Prostate gland (tissue), 2 donors: ENCODE data around the gene SIGLEC11. TPM values are rescaled to one million over a fixed set of nuclear protein-coding genes. Genes with fewer than 3 reads are reported as not detected.
"Not testable (repeated sequence)": the region's sequence is repeated elsewhere in the genome, so short reads cannot be mapped to it uniquely, and the experiment has no call there.

Experiments
- DNase-seq: peaks from one replicate; pipeline ENCODE4 v3.0.0-alpha.2; 2019; ENCODE audit warnings: low spot score
- H3K27ac ChIP-seq, 2 donors: fragments of 200-600 bp; sonication (generic); 2 replicates each; pipeline ENCODE4 v1.5.1; 2017 to 2019
- H3K27me3 ChIP-seq: fragments of 200-600 bp; sonication (generic); replicated peaks from 2 replicates; pipeline ENCODE4 v1.5.1; 2019; ENCODE audit not compliant: insufficient read depth
- H3K36me3 ChIP-seq, 2 donors: fragments of 200-600 bp; sonication (generic); 1 replicate in 1 of 2; 2 replicates in 1 of 2; pipeline versions ENCODE4 v1.5.1 to v1.8.1; 2017 to 2019
- H3K4me1 ChIP-seq: fragments of 200-600 bp; sonication (generic); replicated peaks from 2 replicates; pipeline ENCODE4 v1.5.1; 2019
- H3K4me3 ChIP-seq, 2 donors: fragments of 200-600 bp; sonication (generic); 2 replicates each; pipeline ENCODE4 v1.5.1; 2017 to 2019
- H3K9me3 ChIP-seq: fragments of 200-600 bp; sonication (generic); 2 replicates; pipeline ENCODE4 v1.5.1; 2017
- CTCF ChIP-seq, 4 experiments: fragments of 200-600 bp in 2 of 4; fragments of 450-650 bp in 2 of 4; sonication (generic) in 2 of 4; IDR thresholded peaks; 1 replicate in 3 of 4; 2 replicates in 1 of 4; pipeline ENCODE4 v1.5.1; 2016 to 2019; ENCODE audit warnings: antibody characterized with exemption in 4 of 4, mild to moderate bottlenecking in 2 of 4, moderate library complexity in 2 of 4
- POLR2A ChIP-seq: fragments of 450-650 bp; IDR thresholded peaks from one replicate; pipeline ENCODE4 v1.6.1; 2016; ENCODE audit warnings: antibody characterized with exemption, mild to moderate bottlenecking
- POLR2AphosphoS5 ChIP-seq: sonication (generic); formaldehyde crosslinking; IDR thresholded peaks from one replicate; pipeline ENCODE4 v1.6.1; 2017; ENCODE audit warnings: antibody characterized with exemption
- WGBS: methylation state at CpG from one replicate; pipeline ENCODE4 v1.1.5; 2018; 5-methylcytosine and 5-hydroxymethylcytosine counted together
- intact Hi-C: fragments of 100-400 bp; cut with DNase I; formaldehyde crosslinking; loops from one replicate; pipeline ENCODE4 v1.14.2; 2022
- total RNA-seq, 2 donors: library from RNA; depleted of rRNA; stranded (reverse); fragments of >200 nt; gene quantifications; one replicate each; pipeline ENCODE4 v1.1.0, GENCODE V29; 2016

Gene SIGLEC11
- total RNA-seq, 2 donors from 2014 or later: 0.68 to 1.0 TPM

- Histone ChIP-seq H3K4me3 (no peak overlapping the region), H3K9me3 (no peaks in the 10 kb centered on the region), H3K36me3 (no peaks in the 10 kb centered on the region), H3K27ac (no peak overlapping the region), H3K4me1 (peaks cover 12% of the 10 kb centered on the region), H3K27me3 (no peaks in the 10 kb centered on the region)
- intact Hi-C loops: no loop called here
- DNase-seq: no peak
- 92% methylated on average over 5 of the region's 5 CpGs for WGBS
- no peak for TF ChIP-seq POLR2AphosphoS5
- TF ChIP-seq POLR2A: no peak
- TF ChIP-seq CTCF (IDR thresholded peaks at IDR 0.05): no peak
These were observed 35.5 kb downstream of the SIGLEC11 start for GRCh38 chr19:49925486-49925885.

DNA sequence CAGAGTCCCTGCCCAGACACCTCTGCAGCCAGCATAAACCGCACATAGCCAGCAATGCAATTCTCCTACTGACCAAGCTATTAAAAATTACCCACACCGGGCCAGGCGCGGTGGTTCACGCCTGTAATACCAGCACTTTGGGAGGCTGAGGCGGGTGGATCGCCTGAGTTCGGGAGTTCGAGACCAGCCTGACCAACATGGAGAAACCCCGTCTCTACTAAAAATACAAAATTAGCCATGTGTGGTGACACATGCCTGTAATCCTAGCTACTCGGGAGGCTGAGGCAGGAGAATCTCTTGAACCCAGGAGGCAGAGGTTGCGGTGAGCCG lies 36.1 kb downstream of the SIGLEC11 start:
- H3K4me1 ChIP-seq, H3K9me3 ChIP-seq, H3K36me3 ChIP-seq, intact Hi-C loops, H3K4me3 ChIP-seq, DNase-seq, H3K27me3 ChIP-seq, H3K27ac ChIP-seq: not testable (repeated sequence)
- WGBS: 96% methylated on average over 13 of the region's 13 CpGs

DNA sequence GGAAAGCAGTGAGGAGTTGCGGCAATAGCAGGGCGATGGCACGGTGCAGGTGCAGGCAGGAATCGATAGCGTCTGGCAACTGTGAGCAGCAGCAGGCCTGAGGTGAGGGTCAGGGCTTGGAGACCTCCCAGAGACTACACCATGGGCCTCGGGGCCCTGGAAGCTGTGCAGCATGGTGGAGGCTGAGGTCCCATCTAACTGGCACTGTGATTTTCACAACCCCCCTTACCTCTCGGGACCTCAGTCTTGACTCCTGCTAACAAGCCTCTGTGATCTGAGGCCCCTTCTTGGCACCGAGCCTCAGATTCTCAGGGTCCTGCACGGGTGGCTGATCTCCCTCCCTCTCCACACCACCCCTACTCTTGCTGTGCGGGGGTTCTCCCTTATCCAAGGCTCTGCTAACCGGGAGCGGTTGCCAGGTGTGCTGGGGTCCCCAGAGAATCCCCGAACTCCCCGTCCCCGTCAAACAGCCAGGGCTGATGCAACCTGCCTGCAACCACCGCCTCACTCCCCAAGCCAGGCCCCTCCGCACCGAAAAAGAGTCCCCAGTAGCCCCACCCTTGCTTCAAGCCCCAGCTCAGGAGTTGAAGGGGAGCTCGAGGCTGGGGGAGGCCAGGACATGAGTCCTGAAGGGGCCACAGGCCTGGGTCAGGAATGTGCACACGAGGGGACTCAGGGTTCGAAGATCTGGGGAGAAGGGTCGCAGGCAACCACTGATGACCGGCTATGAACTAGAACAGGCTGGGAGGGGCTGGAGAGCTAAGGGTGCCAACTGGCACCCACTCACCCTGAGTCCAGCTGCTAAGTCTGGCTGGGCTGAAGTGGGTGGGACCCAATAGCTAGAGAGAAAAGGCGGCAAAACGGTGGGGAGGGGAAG lies 36.7 kb downstream of the SIGLEC11 start:
- 78% methylated on average over 25 of the region's 25 CpGs for WGBS
- H3K27me3 ChIP-seq: no peaks in the 10 kb centered on the region
- no peaks in the 10 kb centered on the region for H3K36me3 ChIP-seq
- no peak for TF ChIP-seq POLR2A
- no peak for TF ChIP-seq CTCF (IDR thresholded peaks at IDR 0.05)
- no peak for TF ChIP-seq POLR2AphosphoS5
- DNase-seq: no peak
- H3K27ac ChIP-seq: no peak overlapping the region
- intact Hi-C loops: no loop called here
- H3K4me3 ChIP-seq: no peak overlapping the region
- H3K4me1 ChIP-seq: peaks cover 8% of the 10 kb centered on the region
- no peaks in the 10 kb centered on the region for H3K9me3 ChIP-seq

GRCh38 chr19:49923055-49924003 lies 37.6 kb downstream of the SIGLEC11 start:
- 90% methylated on average over 31 of the region's 31 CpGs for WGBS
- DNase-seq: no peak
- intact Hi-C loops: no loop called here
- Histone ChIP-seq H3K9me3 (no peaks in the 10 kb centered on the region), H3K36me3 (no peaks in the 10 kb centered on the region), H3K4me3 (no peak overlapping the region), H3K4me1 (peaks cover 8% of the 10 kb centered on the region), H3K27ac (no peak overlapping the region), H3K27me3 (no peaks in the 10 kb centered on the region)
- TF ChIP-seq POLR2A (no peak), CTCF (IDR thresholded peaks at IDR 0.05) (no peak), POLR2AphosphoS5 (no peak)
